Suprapubic skin (tissue), 3 donors: ENCODE results near the gene GRID1.

Source experiments
- POLR2A ChIP-seq, 2 donors: fragments of 450-650 bp; IDR thresholded peaks; one replicate each; pipeline ENCODE4 v1.6.1; 2017; ENCODE audit warnings: antibody characterized with exemption in 2 of 2, mild to moderate bottlenecking in 2 of 2, moderate library complexity in 2 of 2
- TF ChIP-seq, protein P1 (sequence below), 2 donors: fragments of 200-600 bp in 1 of 2; fragments of 450-650 bp in 1 of 2; sonication (generic) in 1 of 2; IDR thresholded peaks; one replicate each; pipeline ENCODE4 v1.5.1; 2016 to 2019; ENCODE audit warnings: antibody characterized with exemption in 2 of 2, mild to moderate bottlenecking in 1 of 2, moderate library complexity in 1 of 2

DNA sequence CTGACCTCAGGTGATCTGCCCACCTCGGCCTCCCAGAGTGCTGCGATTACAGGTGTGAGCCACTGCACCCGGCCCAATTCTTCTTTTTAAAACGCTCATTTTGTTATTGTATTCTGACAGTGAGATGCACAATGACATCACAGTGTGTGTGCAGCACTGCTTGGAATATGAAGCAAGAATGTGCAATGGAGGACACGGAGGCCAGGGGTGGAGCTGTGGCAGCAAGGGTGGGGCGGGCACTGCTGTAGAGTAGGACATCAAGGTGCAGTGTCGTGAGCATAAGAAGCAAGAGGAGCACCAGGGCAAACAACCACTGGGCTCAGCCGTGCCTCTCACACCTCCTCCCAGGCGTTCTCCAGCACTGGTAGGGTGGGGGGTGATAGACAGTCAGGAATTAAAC is 26.8 kb upstream of the GRID1 start:
- TF ChIP-seq, protein P1, sequence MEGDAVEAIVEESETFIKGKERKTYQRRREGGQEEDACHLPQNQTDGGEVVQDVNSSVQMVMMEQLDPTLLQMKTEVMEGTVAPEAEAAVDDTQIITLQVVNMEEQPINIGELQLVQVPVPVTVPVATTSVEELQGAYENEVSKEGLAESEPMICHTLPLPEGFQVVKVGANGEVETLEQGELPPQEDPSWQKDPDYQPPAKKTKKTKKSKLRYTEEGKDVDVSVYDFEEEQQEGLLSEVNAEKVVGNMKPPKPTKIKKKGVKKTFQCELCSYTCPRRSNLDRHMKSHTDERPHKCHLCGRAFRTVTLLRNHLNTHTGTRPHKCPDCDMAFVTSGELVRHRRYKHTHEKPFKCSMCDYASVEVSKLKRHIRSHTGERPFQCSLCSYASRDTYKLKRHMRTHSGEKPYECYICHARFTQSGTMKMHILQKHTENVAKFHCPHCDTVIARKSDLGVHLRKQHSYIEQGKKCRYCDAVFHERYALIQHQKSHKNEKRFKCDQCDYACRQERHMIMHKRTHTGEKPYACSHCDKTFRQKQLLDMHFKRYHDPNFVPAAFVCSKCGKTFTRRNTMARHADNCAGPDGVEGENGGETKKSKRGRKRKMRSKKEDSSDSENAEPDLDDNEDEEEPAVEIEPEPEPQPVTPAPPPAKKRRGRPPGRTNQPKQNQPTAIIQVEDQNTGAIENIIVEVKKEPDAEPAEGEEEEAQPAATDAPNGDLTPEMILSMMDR (IDR thresholded peaks at IDR 0.05): no peak
- TF ChIP-seq POLR2A (IDR thresholded peaks at IDR 0.05): no peak
